Bronchial epithelial cell (primary cell): ENCODE data around the gene CSAD. TPM values are rescaled to one million over a fixed set of nuclear protein-coding genes. Genes with fewer than 3 reads are reported as not detected.
"Not testable (repeated sequence)": the region's sequence is repeated elsewhere in the genome, so short reads cannot be mapped to it uniquely, and the experiment has no call there.

Experiments used
- DNase-seq: peaks from one replicate; pipeline ENCODE4 v3.0.0-alpha.2; 2010; ENCODE audit warnings: low read depth
- FAIRE-seq: peaks from 2 replicates; lab custom pipeline; 2011; peaks lifted over from hg19 to GRCh38; lab: Jason Lieb, UNC
- H3K27me3 ChIP-seq: 2 replicates; pipeline ENCODE4 v1.5.1; 2011; ENCODE audit warnings: low read length; ENCODE audit not compliant: control insufficient read depth, insufficient read depth
- H3K36me3 ChIP-seq: 2 replicates; pipeline ENCODE4 v1.5.1; 2011; ENCODE audit warnings: low read length; ENCODE audit not compliant: control insufficient read depth, insufficient read depth
- H3K4me3 ChIP-seq: 2 replicates; pipeline ENCODE4 v1.5.1; 2011; ENCODE audit warnings: mild to moderate bottlenecking, low read depth, low read length, control low read depth
- total RNA-seq: library from RNA; depleted of rRNA; stranded (reverse); fragments of >200 nt; gene quantifications from 2 replicates; pipeline ENCODE4 v1.2.1, GENCODE V29; 2014
- TF ChIP-seq, protein P1 (sequence below): IDR thresholded peaks from 2 replicates; pipeline ENCODE4 v1.5.1; 2011; ENCODE audit warnings: mild to moderate bottlenecking, moderate library complexity, low read length, control low read depth, inconsistent platforms; ENCODE audit not compliant: insufficient read depth, severe bottlenecking

Gene CSAD
- total RNA-seq, 1 donor from 2014 or later: 6.6 TPM

DNA sequence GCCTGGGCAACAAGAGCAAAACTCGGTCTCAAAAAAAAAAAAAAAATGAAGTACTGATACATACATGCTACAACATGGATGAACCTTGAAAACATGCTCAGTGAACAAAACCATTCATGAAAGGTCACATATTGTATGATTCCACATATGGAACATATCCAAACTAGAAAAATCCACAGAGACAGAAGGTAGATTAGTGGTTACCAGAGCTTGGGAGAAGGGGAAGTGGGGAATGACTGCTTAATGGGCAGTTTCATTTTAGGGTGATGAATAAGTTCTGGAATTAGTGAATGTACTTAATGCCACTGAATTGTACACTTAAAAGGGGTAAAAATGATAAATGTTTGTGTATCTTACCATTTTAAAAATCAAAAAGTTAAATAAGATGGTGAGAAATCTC, 23.6 kb upstream of the CSAD start:
- FAIRE-seq (no peak), DNase-seq (no peak)
- no peaks in the 10 kb centered on the region for H3K36me3 ChIP-seq
- no peak overlapping the region for H3K4me3 ChIP-seq
- TF ChIP-seq, protein P1, sequence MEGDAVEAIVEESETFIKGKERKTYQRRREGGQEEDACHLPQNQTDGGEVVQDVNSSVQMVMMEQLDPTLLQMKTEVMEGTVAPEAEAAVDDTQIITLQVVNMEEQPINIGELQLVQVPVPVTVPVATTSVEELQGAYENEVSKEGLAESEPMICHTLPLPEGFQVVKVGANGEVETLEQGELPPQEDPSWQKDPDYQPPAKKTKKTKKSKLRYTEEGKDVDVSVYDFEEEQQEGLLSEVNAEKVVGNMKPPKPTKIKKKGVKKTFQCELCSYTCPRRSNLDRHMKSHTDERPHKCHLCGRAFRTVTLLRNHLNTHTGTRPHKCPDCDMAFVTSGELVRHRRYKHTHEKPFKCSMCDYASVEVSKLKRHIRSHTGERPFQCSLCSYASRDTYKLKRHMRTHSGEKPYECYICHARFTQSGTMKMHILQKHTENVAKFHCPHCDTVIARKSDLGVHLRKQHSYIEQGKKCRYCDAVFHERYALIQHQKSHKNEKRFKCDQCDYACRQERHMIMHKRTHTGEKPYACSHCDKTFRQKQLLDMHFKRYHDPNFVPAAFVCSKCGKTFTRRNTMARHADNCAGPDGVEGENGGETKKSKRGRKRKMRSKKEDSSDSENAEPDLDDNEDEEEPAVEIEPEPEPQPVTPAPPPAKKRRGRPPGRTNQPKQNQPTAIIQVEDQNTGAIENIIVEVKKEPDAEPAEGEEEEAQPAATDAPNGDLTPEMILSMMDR: no peak
- H3K27me3 ChIP-seq: no peaks in the 10 kb centered on the region

DNA sequence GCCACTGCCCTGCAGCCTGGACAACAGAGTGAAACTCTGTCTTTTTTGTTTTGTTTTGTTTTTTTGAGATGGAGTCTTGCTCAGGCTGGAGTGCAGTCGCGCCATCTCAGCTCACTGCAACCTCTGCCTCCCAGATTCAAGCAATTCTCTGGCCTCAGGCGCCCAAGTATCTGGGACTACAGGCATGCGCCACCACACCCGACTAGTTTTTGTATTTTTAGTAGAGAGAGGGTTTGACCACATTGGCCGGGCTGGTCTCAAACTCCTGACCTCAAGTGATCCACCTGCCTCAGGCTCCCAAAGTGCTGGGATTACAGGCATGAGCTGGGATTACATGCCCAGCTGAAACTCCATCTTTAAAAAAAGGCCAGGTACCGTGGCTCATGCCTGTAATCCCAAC, 21.6 kb upstream of the CSAD start:
- not testable (repeated sequence) for H3K4me3 ChIP-seq, FAIRE-seq, H3K27me3 ChIP-seq, H3K36me3 ChIP-seq, DNase-seq

DNA sequence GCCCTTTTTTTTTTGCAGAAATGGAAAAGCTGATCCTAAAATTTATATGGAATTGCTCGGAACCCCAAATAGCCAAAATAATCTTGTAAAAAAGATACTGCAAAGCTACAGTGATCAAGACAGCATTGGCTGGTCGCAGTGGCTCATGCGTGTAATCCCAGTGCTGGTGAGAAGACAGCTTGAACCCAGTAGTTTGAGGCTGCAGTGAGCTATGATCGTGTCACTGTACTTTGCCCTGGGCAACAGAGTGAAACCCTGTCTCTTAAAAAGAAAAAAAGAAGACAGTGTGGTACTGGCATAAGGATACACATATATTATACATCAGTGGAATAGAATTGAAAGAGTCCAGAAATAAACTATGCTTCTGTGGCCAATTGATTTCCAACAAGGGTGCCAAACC, 20.9 kb upstream of the CSAD start:
- TF ChIP-seq, protein P1: no peak
- H3K4me3 ChIP-seq: no peak overlapping the region
- FAIRE-seq (no peak), DNase-seq (no peak)
- no peaks in the 10 kb centered on the region for H3K36me3 ChIP-seq
- H3K27me3 ChIP-seq: no peaks in the 10 kb centered on the region

DNA sequence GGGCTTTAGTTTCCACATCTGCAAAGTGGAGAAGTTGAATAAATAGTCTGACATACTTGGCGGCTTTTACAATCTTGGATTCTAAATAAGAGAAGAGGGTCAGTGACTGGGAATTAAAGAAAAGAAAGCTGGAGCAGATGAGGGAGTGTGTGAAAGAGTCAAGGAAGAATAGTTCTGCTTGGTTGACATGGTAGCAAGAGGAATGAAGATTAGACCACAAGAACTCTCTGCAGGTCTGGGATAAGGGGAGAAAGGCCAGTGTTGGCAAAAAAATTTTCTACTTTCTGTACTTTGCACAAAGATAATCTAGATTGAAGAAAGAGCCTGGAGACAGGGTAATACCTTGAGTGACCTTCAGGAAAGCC, 20.4 kb upstream of the CSAD start:
- H3K36me3 ChIP-seq: no peaks in the 10 kb centered on the region
- TF ChIP-seq, protein P1: no peak
- DNase-seq (no peak), FAIRE-seq (no peak)
- H3K4me3 ChIP-seq: no peak overlapping the region
- H3K27me3 ChIP-seq: no peaks in the 10 kb centered on the region

DNA sequence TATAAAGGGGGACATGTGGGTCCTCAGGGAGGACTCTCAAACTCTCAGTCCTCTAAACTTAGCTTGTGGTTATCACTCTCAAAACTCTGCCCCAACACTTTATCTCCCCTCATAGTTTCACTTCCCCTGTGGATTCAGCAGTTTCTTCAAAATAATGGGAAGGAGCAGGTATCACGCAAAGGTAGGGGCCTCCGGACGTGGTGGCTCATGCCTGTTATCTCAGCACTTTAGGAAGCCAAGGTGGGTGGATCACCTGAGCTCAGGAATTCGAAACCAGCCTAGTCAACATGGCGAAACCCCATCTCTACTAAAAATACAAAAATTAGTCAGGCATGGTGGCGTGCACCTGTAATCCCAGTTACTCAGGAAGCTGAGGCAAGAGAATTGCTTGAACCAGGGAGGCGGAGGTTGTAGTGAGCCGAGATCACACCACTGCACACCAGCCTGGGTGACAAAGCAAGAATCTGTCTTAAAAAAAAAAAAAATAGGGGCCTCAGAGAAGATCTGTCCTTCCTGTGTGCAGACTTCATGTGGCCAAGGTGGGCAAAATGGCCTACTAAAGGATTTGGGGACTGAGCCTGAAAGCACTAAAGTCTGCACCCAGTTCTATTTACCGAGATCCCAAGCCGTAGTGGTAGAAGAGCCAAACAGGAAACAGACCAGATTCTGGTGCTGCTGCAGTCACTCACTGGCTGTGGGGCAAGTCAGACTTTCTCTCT, 19.9 kb upstream of the CSAD start:
- Histone ChIP-seq H3K27me3 (no peaks in the 10 kb centered on the region), H3K36me3 (no peaks in the 10 kb centered on the region), H3K4me3 (no peak overlapping the region)
- DNase-seq (no peak), FAIRE-seq (no peak)
- TF ChIP-seq, protein P1: no peak

DNA sequence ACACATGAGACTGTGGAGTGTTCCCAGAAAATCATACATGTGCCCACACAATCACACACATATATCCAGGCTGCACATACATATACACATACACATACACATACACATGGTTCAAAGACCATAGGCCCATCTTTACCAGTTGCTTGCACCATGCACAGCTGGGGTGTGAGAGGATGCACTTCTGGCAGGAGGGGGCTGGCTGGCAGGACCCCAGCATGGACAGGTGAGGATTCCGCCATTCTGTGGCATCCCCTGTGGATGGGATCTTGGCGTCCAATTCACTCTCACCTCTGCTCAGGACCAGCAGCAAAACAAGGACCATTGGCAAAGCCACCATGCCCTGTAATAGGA, 19.4 kb upstream of the CSAD start:
- TF ChIP-seq, protein P1: no peak
- no peak for DNase-seq
- Histone ChIP-seq H3K27me3 (no peaks in the 10 kb centered on the region), H3K4me3 (no peak overlapping the region), H3K36me3 (no peaks in the 10 kb centered on the region)
- FAIRE-seq: no peak
